Measurements from ENCODE around the gene ATAD3A. TPM values are rescaled to one million over a fixed set of nuclear protein-coding genes. Genes with fewer than 3 reads are reported as not detected.

ATAD3A gene
- total and polyA plus RNA-seq, 9 of the 15 experiments (the other 6 are each of a cell fraction or from before 2014, with no cell fraction given) = 0.10 to 173 (median 36.7) TPM

- TF ChIP-seq ZBTB26 (CRISPR knock-in tag; IDR thresholded peaks at IDR 0.05) = no peak
- TF ChIP-seq MYC (IDR thresholded peaks at IDR 0.05; ENCODE audit: low read depth, low read length) = peak; percentile 99
- TF ChIP-seq MYC (CRISPR knock-in tag; IDR thresholded peaks at IDR 0.05; ENCODE audit: borderline replicate concordance, low read depth) = peak; percentile 91; the same call in 1 of the 2 replicates
- peak; percentile 99 for TF ChIP-seq CREM (IDR thresholded peaks at IDR 0.05; ENCODE audit: low read depth)
- TF ChIP-seq, protein P1, sequence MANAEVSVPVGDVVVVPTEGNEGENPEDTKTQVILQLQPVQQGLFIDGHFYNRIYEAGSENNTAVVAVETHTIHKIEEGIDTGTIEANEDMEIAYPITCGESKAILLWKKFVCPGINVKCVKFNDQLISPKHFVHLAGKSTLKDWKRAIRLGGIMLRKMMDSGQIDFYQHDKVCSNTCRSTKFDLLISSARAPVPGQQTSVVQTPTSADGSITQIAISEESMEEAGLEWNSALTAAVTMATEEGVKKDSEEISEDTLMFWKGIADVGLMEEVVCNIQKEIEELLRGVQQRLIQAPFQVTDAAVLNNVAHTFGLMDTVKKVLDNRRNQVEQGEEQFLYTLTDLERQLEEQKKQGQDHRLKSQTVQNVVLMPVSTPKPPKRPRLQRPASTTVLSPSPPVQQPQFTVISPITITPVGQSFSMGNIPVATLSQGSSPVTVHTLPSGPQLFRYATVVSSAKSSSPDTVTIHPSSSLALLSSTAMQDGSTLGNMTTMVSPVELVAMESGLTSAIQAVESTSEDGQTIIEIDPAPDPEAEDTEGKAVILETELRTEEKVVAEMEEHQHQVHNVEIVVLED (CRISPR knock-in tag; IDR thresholded peaks at IDR 0.05) = peak; percentile 81
- TF ChIP-seq MAX (CRISPR knock-in tag; IDR thresholded peaks at IDR 0.05) = peak; percentile 97
- no peak for TF ChIP-seq SREBF1 (IDR thresholded peaks at IDR 0.05; ENCODE audit: borderline replicate concordance, low read depth, low read length)
- no peak for TF ChIP-seq PRMT5 (CRISPR knock-in tag; IDR thresholded peaks at IDR 0.05)
- TF ChIP-seq HDAC2 (IDR thresholded peaks at IDR 0.05) = peak; percentile 67
- no peak for TF ChIP-seq NR1H2 (CRISPR knock-in tag; IDR thresholded peaks at IDR 0.05)
- TF ChIP-seq CSDE1 (IDR thresholded peaks at IDR 0.05) = peak in 1 of 2 experiments; percentile 86; a peak in 1 of 4 replicates
- TF ChIP-seq TAF15 (IDR thresholded peaks at IDR 0.05; ENCODE audit: low read depth, low read length) = no peak
- TF ChIP-seq ZNF133 (CRISPR knock-in tag; IDR thresholded peaks at IDR 0.05) = no peak
- TF ChIP-seq TBL1XR1 (IDR thresholded peaks at IDR 0.05; ENCODE audit: low read length in 2 of 2) = peak; percentile 30 to 94; a peak in 2 of 4 replicates
- TF ChIP-seq ETV5 (CRISPR knock-in tag; IDR thresholded peaks at IDR 0.05; ENCODE audit: low read depth) = 0 out of 2 replicates have a peak, but pooled peaks have one; percentile 45
- TF ChIP-seq CXXC5 (CRISPR knock-in tag; IDR thresholded peaks at IDR 0.05) = peak; percentile 92
- no peak for TF ChIP-seq MCM7 (IDR thresholded peaks at IDR 0.05)
- peak; percentile 67 for TF ChIP-seq EGR1 (conservative IDR thresholded peaks at IDR 0.05)
- TF ChIP-seq KAT7 (CRISPR knock-in tag; IDR thresholded peaks at IDR 0.05; ENCODE audit: borderline replicate concordance) = peak; percentile 68; the same call in 1 of the 2 replicates
- 0 out of 2 replicates have a peak, but pooled peaks have one; percentile 40 for TF ChIP-seq RNF2 (IDR thresholded peaks at IDR 0.05)
- TF ChIP-seq SRSF9 (IDR thresholded peaks at IDR 0.05; ENCODE audit: borderline replicate concordance, low read depth, low read length) = no peak
- peak; percentile 87 for TF ChIP-seq POLR2G (IDR thresholded peaks at IDR 0.05; ENCODE audit: low read depth, low read length)
- peak; percentile 13 to 98; a peak in 3 of 4 replicates for TF ChIP-seq HDAC1 (IDR thresholded peaks at IDR 0.05)
- TF ChIP-seq HNRNPH1 (optimal IDR thresholded peaks at IDR 0.05; ENCODE audit: low read depth, low read length) = no peak
- TF ChIP-seq TEAD1 (CRISPR knock-in tag; IDR thresholded peaks at IDR 0.05) = peak in 1 of 2 experiments; percentile 61; a peak in 1 of 4 replicates
- peak; percentile 38; the same call in 1 of the 2 replicates for TF ChIP-seq OTX1 (CRISPR knock-in tag; IDR thresholded peaks at IDR 0.05)
- peak; percentile 18 for TF ChIP-seq ZNF146 (CRISPR knock-in tag; IDR thresholded peaks at IDR 0.05; ENCODE audit: unreplicated experiment)
Observed at GRCh38 chr1:1471389-1472052, 40.4 kb upstream of the ATAD3A start, which contains the start of gene ATAD3B (continued).

All from K562 (cell line).